Stimulated activated CD8-positive, alpha-beta memory T cell treated with anti-CD3 and anti-CD28 coated beads, Interleukin-7, amount 100 ng/mL, for 48 hours (primary cell): ENCODE results near the gene TNFRSF1A.

Experiments
- DNase-seq, 2 donors: peaks; one replicate each; pipeline ENCODE4 v3.0.0-alpha.2; 2020; ENCODE audit warnings: low read depth in 1 of 2; ENCODE audit errors: extremely low read depth in 1 of 2

TNFRSF1A gene

GRCh38 chr12:6279631-6280030 is 62.2 kb downstream of the TNFRSF1A start:
- DNase-seq = no peak

GRCh38 chr12:6279256-6279628 is 62.6 kb downstream of the TNFRSF1A start:
- DNase-seq = no peak
